Omental fat pad (tissue), 4 donors: ENCODE data around the gene PDZRN3. TPM values are rescaled to one million over a fixed set of nuclear protein-coding genes. Genes with fewer than 3 reads are reported as not detected.

Experiments used
- ATAC-seq: fragments of 150-250 bp; one replicate; pipeline ENCODE4 v1.9.1; 2016; ENCODE audit warnings: mild to moderate bottlenecking, moderate library complexity; ENCODE audit not compliant: low FRiP score
- DNase-seq: peaks from one replicate; pipeline ENCODE4 v3.0.0-alpha.2; 2019; ENCODE audit warnings: low spot score
- CTCF ChIP-seq, 3 donors: fragments of 450-650 bp; IDR thresholded peaks; one replicate each; pipeline ENCODE4 v1.5.1; 2016 to 2017; ENCODE audit warnings: antibody characterized with exemption in 3 of 3, mild to moderate bottlenecking in 3 of 3, moderate library complexity in 2 of 3
- total RNA-seq, 4 donors: library from RNA; depleted of rRNA; stranded (reverse); fragments of >200 nt; gene quantifications; one replicate each; pipeline ENCODE4 v1.1.0, GENCODE V29; 2016

Gene PDZRN3
- total RNA-seq, 4 donors from 2014 or later: 22.8 to 47.4 (median 37.5) TPM

GRCh38 chr3:73404435-73404834 lies 220.3 kb downstream of the PDZRN3 start:
- no peak for TF ChIP-seq CTCF (IDR thresholded peaks at IDR 0.05)
- DNase-seq (no peak), ATAC-seq (peak; percentile 43)

GRCh38 chr3:73403444-73403843 lies 221.3 kb downstream of the PDZRN3 start:
- ATAC-seq (no peak), DNase-seq (no peak)
- TF ChIP-seq CTCF (IDR thresholded peaks at IDR 0.05): no peak

GRCh38 chr3:73401616-73402279 lies 223.0 kb downstream of the PDZRN3 start:
- ATAC-seq (no peak), DNase-seq (no peak)
- TF ChIP-seq CTCF (IDR thresholded peaks at IDR 0.05): no peak

GRCh38 chr3:73401059-73401458 lies 223.7 kb downstream of the PDZRN3 start:
- no peak for ATAC-seq
- TF ChIP-seq CTCF (IDR thresholded peaks at IDR 0.05): no peak
- no peak for DNase-seq

GRCh38 chr3:73399666-73400253 lies 225.0 kb downstream of the PDZRN3 start:
- ATAC-seq (no peak), DNase-seq (no peak)

GRCh38 chr3:73399106-73399505 lies 225.6 kb downstream of the PDZRN3 start:
- DNase-seq (no peak), ATAC-seq (peak; percentile 49)
- no peak for TF ChIP-seq CTCF (IDR thresholded peaks at IDR 0.05)

More at GRCh38 chr3:73399666-73400253, 225.0 kb downstream of the PDZRN3 start:
- TF ChIP-seq CTCF (IDR thresholded peaks at IDR 0.05): no peak

GRCh38 chr3:73398084-73398483 lies 226.7 kb downstream of the PDZRN3 start:
- no peak for TF ChIP-seq CTCF (IDR thresholded peaks at IDR 0.05)
- DNase-seq (no peak), ATAC-seq (no peak)
